GM18502 (cell line): Measurements from ENCODE around the gene FGGY.
"Not testable (repeated sequence)": the region's sequence is repeated elsewhere in the genome, so short reads cannot be mapped to it uniquely, and the experiment has no call there.

Experiments
- ATAC-seq: cut with Tn5 transposase; IDR thresholded peaks from one replicate; pipeline ENCODE4 v1.9.1; 2021; ENCODE audit warnings: mild to moderate bottlenecking; ENCODE audit not compliant: unreplicated experiment, poor library complexity

The FGGY gene

DNA sequence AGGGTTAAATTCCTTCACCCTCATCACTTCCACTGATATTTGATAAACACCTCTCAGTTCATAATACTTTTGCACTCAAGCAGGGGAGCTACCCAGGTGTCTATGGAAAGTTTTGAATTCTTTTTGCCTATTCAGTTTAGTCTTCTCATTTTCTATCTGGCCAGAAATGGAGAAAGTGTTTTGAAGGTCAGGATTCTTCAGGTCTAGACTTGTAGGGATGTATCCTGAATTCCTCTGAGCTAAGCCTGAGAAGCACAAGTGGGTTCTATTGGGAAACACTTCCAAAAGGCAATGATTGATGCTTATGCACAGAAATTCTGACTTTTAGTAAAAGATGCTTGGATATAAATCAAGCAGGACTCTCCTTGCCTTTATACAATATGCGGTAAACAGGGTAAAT lies 300.1 kb downstream of the FGGY start:
- no peak for ATAC-seq

- ATAC-seq: no peak
Measured at GRCh38 chr1:59597420-59598119, 300.7 kb downstream of the FGGY start.

- ATAC-seq: no peak
Measured at GRCh38 chr1:59598120-59598440, 301.2 kb downstream of the FGGY start.

- no peak for ATAC-seq
Measured at GRCh38 chr1:59601041-59601441, 304.1 kb downstream of the FGGY start.

DNA sequence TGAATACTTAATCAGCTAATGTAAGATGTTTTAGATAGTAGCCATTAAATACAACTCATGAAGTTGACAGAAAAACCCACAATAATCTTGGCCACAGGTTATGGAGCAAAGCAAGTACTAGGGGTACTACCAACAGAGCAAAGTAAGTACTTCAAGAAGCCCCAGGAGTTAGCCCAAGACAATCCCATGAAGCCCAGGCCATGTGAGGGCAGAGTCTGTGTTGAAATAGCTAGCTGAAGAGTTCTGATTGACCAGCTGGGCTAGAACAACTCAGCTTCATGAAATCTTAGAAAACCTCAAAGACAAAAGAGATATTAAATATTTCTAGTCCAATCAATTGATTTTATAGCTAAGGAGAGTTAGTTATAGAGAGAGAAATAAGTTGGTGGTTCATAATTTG lies 304.9 kb downstream of the FGGY start:
- ATAC-seq: no peak

- ATAC-seq: no peak
Measured at GRCh38 chr1:59604191-59604590, 307.3 kb downstream of the FGGY start.

- ATAC-seq: no peak
Measured at GRCh38 chr1:59605184-59605583, 308.3 kb downstream of the FGGY start.

- ATAC-seq: no peak
Measured at GRCh38 chr1:59605761-59606160, 308.9 kb downstream of the FGGY start.

DNA sequence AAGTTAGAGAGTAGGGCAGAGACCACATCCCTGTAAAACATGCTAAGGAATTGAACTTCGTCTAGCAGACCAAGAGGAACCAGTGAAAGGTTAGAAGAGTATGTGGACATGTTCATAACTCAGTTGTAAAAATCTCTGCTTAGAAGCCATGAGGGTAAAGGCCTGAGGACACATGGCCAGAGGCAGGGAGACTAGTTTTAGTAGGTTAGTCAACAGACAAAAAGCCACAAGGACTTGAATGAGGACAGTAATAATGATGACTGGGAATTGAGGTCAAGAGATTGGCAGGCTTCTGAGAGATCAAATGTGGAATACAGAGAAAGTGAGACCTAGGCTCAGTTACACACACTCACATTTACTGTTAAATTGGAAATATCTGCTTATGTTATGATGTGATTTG lies 312.4 kb downstream of the FGGY start:
- no peak for ATAC-seq

GRCh38 chr1:59610499-59610898 lies 313.6 kb downstream of the FGGY start:
- not testable (repeated sequence) for ATAC-seq

- no peak for ATAC-seq
Measured at GRCh38 chr1:59617434-59617833, 320.5 kb downstream of the FGGY start.

DNA sequence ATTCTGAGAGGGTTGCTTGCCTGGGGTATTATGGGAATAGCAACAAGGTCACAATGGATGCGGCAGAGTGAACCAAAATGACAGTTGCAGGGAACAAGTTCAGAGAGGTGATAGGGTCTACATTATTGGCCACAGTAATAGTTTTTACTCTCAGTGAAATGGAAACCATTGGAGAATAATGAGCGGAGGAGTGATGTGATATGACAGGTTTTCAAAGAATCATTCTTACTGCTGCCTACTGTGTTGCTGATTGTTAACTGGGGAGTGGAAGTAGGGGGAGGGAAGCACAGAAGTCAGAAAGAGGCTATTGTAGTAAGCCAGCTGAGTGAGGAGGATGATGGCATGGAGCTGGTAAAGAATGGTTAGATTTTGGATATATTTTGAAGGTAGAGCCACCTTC lies 322.7 kb downstream of the FGGY start:
- no peak for ATAC-seq

DNA sequence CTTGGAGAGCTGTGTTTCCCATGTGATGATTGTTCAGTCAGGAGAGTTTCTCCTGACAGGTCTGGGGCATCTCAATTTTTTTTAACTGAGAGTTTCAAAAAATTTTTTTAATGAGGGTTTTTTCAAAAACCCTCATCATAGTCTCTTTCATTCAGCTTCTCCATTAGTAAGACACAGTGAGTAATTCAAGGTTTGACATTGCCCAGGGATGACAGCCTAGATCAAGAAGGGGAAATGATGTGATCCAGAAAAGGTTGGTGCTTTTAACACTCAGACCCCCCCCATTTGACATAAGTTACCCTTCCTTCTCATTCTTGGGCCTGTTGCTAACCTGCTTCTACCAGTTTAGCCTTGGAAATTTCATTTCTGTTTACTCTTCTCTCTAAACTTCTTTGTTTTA lies 328.5 kb downstream of the FGGY start:
- no peak for ATAC-seq

- no peak for ATAC-seq
Measured at GRCh38 chr1:59631561-59632255, 334.8 kb downstream of the FGGY start.

GRCh38 chr1:59635097-59635496 lies 338.2 kb downstream of the FGGY start:
- ATAC-seq: no peak

DNA sequence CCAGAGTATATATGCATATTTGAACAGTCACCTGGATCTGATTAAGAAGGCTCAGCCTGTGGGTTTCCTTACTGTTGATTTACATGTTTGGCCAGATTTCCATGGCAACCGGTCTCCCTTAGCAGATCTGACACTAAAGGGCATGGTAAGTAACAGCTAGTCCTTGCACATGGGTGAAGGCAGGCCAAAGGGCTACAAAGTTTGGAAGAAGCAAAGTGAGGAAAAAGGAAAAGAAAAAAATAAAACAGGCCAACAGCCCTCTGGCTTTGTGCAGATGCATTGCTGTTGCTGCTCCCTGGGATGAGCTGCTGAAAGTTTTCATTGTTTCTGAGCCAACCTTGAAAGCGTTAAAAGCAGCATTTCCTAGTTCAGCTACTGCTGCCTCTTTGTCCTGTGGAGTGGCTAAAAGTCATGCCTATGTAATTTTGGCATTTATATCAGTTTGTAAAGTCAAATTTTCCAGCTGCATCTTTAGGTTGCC lies 341.4 kb downstream of the FGGY start:
- ATAC-seq: no peak

- no peak for ATAC-seq
Measured at GRCh38 chr1:59639266-59639665, 342.4 kb downstream of the FGGY start.

GRCh38 chr1:59640851-59641250 lies 344.0 kb downstream of the FGGY start:
- no peak for ATAC-seq

- no peak for ATAC-seq
Measured at GRCh38 chr1:59641836-59642235, 344.9 kb downstream of the FGGY start.

GRCh38 chr1:59643526-59643925 lies 346.6 kb downstream of the FGGY start:
- no peak for ATAC-seq

DNA sequence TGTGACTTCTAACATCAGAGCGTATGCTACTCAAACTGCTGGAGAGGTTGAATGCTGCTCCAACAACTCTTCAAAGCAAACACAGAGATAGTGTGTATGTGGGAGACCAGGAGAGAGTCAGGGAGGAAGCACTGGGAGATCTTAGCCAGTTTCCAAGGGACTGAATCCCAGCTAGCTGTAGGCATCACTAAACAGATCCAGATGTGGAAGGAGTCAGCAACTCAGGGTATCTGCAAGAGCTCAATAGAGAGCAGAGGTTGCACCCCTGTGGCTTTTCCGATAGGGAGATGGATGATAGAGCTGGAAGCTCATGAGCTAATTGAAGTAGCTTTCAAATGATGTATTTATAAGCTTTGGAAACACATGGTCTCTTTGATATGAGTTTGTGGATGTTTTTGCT lies 349.0 kb downstream of the FGGY start:
- no peak for ATAC-seq
